GM19238 (cell line): ENCODE data around the gene SPI1.
"Not testable (repeated sequence)": the region's sequence is repeated elsewhere in the genome, so short reads cannot be mapped to it uniquely, and the experiment has no call there.

ENCODE experiments used
- DNase-seq: peaks from one replicate; pipeline ENCODE4 v3.0.0; 2011; ENCODE audit warnings: low spot score; ENCODE audit not compliant: insufficient read length

The SPI1 gene

GRCh38 chr11:47340980-47341775 is 37.2 kb downstream of the SPI1 start:
- no peak for DNase-seq

DNA sequence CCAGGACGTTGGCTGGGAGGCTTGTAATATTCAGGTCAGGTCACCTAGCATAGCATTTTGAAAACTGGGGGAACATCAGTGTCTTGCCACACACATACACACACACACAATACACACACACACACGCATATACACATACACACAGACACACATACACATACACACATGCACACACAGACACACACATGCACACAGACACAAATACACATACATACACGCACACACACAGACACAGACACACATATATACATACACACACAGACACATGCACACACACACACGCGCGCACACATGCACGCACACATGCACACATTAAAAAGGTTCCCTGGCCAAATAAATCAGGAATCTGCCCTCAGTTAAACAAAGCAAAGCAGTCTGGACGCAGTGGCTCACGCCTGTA is 38.3 kb downstream of the SPI1 start:
- DNase-seq = no peak

- DNase-seq = no peak
These were observed 39.7 kb downstream of the SPI1 start for GRCh38 chr11:47338396-47339241.

DNA sequence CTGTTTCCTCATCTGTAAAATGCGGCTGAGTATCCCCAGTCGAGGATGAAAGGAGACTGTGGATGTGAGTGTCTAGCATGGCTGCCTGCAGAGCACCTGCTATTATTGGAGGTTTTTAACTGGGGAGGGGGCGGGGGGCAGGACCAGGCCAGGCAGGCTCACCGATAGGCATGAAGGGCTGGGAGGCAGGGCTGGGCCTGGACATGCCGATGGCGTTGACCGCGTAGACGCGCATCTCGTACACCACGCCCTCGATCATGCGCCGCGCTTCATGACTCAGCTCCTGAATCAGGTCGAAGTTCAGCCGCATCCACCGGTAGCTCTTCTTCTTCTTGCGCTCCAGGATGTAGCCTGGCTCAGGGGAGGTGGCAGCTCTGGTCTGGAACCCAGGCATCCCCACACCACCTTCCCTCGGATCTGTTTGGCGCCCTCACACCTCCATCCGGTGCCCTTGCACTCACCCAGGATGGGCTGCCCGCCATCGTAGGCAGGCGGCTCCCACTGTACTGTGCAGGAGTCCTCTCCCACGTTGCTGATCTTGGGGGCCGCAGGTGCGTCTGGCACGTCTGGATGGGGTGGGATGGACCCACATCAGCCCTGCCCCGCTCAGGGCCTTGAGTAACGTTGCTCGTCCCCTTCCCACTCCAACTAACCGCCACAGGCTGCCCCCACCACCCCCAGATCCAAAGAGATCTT is 41.0 kb downstream of the SPI1 start:
- no peak for DNase-seq

GRCh38 chr11:47336595-47336994 is 41.8 kb downstream of the SPI1 start:
- DNase-seq = no peak

- DNase-seq = no peak
These were observed 42.6 kb downstream of the SPI1 start for GRCh38 chr11:47335733-47336132.

GRCh38 chr11:47334699-47335411 is 43.5 kb downstream of the SPI1 start:
- DNase-seq = not testable (repeated sequence)

DNA sequence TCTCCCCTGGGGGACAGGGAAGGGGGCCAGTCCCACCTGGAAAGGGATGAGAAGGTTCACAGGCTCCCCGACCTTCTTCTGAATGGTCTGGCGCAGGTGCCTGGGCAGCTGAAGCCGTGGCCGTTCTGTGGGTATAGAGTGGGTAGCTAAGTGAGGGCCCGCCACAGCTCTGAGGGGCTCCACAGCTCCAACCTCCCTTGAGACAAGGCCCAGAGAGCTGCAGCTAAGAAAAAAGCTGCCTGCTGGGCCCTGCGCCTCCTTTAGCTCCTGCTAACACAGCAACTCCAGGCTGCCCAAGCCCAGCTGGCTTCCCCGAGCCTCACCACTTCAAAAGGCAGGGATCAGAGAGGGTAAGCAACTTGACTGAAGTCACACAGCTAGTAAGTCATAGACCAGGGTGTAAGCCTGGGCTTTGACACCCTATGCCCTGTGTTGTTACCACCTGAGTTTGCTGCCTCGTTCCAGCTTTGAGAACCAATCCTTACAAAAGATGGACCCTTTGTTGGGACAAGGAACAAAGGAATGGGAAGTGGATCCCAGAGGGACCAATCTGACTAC is 44.4 kb downstream of the SPI1 start:
- no peak for DNase-seq

GRCh38 chr11:47333526-47333845 is 44.9 kb downstream of the SPI1 start:
- DNase-seq = no peak

DNA sequence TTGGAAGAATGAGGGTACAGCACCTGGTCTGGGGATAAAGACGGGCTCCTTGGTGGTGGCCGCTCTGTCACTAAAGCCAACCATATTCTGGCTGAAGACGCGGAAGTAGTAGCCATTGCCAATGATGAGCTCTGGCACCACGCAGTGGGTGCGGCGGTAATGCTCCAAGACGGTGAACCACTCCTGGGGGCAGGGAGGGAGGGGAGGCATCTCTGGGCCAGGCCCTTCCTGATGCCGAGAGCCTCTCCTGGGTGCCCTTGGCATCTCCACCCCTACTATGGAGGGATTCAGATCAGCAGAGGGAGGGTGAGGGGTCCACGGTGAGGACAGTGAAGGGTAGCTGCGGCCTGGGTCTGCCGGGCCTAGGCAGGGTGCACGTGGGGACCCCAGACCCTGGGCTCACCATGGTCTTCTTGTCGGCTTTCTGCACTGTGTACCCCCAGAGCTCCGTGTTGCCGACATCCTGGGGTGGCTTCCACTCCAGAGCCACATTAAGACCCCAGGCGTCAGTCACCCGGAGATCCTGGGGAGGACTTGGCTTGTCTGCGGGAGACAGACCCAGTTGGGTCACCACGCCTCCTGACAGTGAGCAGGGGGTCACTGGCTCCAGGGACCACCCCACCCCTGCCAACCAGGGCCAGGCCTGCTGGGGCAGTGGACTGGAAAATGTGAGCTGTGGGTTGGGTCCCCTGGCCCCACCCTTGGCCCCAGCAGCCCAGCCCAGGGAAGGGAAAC is 45.4 kb downstream of the SPI1 start:
- DNase-seq = no peak

DNA sequence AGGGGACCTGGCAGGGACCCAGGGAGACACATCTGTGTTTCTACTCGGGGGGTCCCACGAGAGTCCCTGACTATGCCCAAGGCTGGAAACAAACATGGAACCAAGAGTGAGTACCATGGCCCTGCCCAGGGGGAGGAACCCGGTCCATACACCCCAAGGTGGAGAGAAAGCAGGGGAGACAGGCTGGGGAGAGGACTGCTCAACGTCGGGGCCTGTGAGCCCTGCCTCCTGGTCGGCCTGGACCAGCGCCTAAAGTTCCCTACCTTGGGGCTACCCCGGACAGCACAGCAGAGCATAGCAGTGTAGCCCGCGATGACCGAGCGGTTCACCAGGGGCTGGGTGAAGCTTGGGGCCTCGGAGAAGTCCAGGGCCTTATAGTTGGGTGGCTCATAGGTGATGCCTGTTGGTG is 46.0 kb downstream of the SPI1 start:
- no peak for DNase-seq

DNA sequence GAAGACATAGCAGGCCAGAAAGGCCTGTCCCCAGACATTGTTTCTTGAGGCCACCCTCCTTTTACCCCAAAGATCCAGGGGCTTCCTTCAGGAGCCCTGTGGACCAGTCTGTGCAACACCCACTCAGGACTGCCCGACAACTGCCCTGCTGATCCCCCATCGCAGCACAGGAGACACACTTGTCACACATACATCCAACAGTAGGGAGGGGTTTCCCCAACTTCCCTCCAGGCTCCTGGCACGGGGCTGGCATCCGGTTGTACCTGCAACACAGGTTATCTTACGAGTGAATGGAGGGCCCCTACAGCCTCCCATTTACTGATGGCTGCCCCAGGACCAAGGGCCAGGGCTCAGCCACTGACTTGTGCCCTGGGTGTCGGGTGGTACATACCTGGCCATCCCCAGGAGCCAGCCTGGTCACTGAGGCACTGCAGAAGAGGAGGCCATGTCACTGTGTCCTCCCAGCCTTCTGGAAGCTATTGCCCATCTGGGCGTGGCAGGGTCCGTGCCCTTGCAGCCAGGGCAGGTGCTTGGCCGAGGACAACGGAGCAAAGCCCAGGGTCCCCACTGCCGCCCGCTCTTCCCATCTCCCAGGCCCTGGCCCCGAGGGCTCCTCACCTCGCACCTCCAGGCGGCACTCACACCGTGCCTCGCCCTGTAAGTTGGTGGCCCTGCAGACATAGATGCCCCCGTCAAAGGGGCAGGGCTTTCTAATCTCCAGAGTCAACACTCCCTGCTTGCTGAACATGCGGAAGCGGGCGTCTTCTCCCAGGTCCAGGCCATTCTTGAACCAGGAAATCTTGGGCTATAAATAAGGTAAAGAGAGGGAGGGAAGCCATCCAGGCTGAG is 46.7 kb downstream of the SPI1 start:
- no peak for DNase-seq

DNA sequence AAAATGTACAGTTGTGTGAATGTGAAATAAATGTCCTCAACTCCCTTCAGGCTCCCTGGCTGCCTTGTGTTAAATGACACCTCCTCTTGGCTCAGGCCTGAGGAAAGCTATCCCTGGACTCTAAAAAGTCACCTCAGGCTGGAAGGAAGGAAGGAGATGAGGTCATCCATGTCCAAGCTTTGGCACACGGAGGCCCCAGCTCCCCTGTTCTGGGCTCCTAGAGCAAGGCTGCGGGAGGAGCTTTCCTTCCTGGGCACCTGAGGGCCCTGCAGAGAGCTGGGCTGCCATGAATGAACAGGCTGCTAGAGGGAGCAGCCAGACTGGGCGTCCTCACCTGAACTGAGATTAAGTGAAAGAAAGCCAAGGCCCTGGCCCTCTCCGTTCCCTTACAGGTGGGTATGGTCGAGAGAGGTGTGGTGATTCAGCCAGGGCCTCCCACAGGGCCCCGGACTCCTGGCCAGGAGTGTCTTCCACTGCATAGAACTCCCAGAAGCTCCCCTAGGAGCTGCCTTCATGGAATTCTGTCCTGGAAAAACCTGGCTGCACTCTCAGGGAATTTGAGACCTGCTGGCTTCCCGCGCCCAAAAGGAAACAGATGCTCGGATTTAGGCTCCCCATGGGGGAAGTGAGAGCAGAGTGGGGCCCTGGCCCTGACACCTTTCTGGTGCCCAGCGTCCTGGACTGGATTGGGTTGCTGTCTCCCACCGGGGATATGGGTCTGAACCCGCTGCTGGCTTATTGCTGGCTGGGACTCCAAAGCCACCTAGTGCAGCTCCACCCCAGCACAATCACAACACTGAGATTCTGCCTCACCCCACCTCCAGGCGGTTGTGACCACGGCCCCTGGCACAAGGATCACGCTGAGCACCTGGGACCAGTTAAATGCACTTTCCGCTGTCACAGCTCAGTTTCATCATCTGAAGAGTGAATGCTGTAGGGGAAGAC is 48.1 kb downstream of the SPI1 start:
- DNase-seq = no peak

DNA sequence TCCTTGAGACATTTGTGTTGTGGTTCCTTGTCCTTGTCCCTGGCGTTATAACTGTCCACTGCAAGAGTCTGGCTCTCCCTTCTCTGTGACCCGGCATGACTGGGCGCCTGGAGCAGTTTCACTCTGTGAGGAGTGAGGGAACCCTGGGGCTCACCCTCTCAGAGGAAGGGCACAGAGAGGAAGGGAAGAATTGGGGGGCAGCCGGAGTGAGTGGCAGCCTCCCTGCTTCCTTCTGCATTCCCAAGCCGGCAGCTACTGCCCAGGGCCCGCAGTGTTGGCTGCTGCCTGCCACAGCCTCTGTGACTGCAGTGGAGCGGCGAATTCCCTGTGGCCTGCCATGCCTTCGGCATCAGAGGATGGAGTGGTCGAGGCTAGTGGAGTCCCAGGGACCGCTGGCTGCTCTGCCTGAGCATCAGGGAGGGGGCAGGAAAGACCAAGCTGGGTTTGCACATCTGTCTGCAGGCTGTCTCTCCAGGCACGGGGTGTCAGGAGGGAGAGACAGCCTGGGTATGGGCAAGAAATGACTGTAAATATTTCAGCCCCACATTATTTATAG is 48.8 kb downstream of the SPI1 start:
- no peak for DNase-seq

DNA sequence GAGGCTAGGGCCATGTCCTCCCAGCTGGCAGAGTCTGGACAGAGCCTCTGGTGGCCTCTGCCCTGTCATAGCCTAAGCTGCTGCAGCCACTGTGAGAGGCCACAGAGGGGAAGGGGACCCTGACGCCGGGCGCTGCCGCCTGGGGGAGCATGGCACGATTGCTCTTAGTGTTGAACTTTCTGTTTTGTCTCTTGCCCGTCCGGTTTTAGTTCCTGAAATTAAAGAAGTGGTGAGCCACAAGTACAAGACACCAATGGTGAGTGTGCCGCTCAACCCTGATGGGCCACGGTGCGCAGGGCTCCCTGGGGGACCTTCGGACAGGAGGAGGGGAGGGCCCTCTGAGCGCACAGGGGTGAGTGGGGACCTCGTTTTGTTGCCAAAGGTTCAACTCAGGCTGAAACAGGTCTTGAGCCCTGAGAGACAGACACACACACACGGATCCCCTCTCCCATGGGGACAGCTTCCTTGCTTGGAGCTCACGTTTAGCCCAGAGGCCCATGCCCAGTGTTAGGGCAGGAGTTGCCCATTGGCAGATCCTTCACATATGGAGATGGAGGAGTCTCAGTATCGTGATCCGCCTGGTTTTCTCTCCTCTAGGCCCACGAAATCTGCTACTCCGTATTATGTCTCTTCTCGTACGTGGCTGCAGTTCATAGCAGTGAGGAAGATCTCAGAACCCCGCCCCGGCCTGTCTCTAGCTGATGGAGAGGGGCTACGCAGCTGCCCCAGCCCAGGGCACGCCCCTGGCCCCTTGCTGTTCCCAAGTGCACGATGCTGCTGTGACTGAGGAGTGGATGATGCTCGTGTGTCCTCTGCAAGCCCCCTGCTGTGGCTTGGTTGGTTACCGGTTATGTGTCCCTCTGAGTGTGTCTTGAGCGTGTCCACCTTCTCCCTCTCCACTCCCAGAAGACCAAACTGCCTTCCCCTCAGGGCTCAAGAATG is 49.6 kb downstream of the SPI1 start:
- no peak for DNase-seq

- DNase-seq = no peak
These were observed 50.4 kb downstream of the SPI1 start for GRCh38 chr11:47327949-47328348.

- no peak for DNase-seq
These were observed 51.3 kb downstream of the SPI1 start for GRCh38 chr11:47327025-47327424.
